8988T (cell line): ENCODE results near the gene CEP290.
"Not testable (repeated sequence)": the region's sequence is repeated elsewhere in the genome, so short reads cannot be mapped to it uniquely, and the experiment has no call there.

Experiments
- DNase-seq: peaks from one replicate; pipeline ENCODE4 v3.0.0; 2011

The CEP290 gene

DNA sequence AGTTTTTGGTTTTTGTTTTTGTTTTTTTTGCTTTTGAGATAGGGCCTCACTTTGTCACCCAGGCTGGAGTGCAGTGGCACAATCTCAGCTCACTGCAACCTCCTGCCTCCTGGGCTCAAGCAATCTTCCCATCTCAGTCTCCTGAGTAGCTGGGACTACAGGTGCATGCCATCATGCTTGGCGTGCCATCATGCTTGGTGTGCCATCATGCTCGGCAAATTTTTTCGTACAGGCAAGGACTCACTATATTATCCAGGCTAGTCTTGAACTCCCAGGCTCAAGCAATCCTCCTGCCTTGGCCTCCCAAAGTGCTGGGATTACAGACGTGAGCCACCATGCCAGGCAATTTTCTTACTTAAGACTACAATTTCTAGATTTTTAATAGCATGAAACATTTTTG, 2.2 kb downstream of the CEP290 start:
- DNase-seq = not testable (repeated sequence)

DNA sequence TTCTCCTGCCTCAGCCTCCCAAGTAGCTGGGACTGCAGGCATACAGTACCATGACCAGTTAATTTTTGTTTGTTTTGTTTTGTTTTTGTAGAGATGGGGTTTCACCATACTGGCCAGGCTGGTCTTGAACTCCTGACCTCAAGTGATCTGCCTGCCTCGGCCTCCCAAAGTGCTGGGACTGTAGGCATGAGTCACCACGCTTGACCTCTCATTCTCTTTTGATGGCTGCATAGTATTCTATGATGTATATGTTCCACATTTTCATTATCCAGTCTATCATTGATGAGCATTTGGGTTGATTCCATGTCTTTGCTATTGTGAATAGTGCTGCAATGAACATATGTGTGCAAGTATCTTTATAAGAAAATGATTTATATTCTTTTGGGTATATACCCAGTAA, 8.7 kb downstream of the CEP290 start:
- not testable (repeated sequence) for DNase-seq

DNA sequence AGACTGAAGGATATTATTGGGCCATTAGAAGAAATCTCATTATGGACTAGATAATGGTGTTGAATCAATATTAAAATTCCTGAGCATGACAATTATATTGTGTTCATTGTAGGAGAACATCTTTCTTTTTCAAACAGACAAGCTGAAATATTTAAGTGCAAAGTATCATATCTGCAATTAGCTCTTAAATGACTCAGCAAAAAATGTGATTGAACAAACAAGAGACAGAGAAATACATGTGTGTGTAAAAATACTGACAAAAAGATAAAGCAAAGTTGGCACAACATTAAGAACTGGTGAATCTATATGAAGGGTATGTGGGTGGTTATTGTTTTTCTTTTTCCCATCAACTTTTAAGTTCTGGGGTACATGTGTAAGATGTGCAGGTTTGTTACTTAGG, 9.5 kb downstream of the CEP290 start:
- no peak for DNase-seq

- no peak for DNase-seq
Measured at GRCh38 chr12:88127855-88128254, 14.0 kb downstream of the CEP290 start.

- no peak for DNase-seq
Measured at GRCh38 chr12:88127099-88127498, 14.8 kb downstream of the CEP290 start.

DNA sequence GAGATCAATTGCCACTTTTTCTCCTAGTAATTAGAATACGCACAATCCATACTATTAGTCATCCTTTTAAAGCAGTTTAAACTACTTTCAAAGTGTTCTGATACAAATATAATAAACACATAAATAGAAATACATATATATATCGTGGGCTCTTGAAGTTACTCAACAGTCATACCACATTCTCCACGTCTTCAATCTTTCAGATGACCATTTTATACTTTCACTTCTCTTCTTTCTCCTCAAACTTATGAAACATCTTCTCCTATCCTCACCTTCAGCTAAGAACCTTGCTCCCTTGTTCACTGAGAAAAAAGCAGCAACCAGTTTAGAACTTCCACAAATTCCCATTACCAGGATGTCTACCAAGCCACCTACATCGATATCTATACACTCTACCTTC, 19.2 kb downstream of the CEP290 start:
- no peak for DNase-seq

DNA sequence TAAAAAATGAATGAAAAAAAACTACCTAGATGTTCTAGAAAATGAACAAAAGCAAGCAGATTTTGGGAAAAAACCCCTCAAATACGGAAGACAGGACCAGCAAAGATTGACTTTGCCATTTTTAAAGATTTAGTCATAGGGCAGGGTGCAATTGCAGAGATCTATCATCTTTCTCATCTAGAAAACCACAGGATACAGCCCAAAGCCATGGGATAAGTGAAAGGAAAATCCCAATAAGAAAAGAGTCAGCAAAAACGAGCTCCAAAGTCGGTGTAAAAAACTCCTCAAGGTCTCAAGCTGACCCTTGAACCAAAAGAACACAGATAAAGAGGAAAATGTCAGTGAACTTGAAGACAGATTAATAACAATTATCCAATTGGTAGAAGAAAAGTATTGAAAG, 28.0 kb downstream of the CEP290 start:
- no peak for DNase-seq

DNA sequence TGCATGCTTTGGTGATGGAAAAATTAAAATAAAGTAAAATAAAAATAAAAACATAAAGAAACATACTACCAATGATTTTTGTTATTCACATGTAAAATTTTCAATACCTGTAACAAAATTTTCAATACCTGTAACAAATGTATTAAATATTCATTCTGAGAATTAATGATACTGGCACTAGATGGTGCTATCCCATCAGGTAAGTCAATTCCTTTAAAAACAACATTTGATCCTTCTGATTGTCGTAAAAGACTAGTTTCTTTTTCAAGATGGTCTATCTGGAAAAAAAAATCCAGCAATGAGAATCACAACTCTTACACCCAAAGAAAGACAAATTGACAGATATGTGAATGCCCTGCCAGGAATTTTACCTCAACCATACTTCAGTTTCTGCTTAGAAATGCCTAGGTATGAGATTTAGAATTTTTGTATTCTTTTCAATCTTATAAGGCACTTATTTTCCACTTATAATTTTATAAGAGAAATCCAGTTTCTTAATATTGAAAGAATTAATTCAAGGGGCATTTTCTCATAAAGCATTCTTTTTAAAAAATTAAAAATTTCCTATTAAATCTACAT, 30.7 kb downstream of the CEP290 start:
- DNase-seq = no peak

- no peak for DNase-seq
Measured at GRCh38 chr12:88108021-88108420, 33.9 kb downstream of the CEP290 start.

DNA sequence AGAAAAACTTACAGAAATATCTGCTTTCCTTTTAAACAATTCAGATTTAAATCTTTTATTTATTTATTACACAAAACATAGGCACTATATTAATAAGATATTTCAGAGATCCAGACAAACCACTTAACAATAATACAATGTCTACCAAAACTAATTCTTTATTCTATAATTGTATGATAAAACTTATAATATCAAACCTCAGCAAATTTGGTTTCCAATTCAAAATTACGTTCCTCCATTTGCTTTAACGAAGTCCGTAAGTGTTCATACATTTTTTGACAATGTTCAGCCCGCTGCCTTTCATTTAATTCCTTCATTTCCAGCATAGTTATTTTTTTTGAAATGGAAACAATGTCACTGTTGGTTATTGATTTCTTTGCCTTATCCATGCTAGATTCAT, 48.3 kb downstream of the CEP290 start:
- no peak for DNase-seq

GRCh38 chr12:88092771-88093170, 49.1 kb downstream of the CEP290 start:
- no peak for DNase-seq

GRCh38 chr12:88084210-88084609, 57.7 kb downstream of the CEP290 start:
- no peak for DNase-seq

DNA sequence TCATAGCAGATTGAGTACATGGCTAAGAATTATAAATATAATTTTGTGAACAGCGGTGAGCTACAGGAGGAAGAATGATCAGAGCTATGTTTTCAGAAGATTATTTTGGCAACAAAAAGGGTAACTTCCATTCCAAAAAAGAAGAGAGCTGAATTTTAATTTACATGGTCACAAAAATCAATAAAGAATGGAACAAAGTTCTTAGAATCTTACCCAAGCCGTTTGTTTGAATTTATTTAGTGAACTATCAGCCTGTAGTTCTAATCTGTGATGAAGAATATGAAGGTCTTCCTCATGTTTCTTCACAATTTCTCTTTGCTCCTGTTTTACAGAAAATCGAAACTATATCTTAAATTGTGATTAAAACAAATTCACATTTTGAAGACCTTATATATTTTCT, 58.3 kb downstream of the CEP290 start:
- no peak for DNase-seq

GRCh38 chr12:88081247-88081646, 60.6 kb downstream of the CEP290 start:
- DNase-seq = no peak

DNA sequence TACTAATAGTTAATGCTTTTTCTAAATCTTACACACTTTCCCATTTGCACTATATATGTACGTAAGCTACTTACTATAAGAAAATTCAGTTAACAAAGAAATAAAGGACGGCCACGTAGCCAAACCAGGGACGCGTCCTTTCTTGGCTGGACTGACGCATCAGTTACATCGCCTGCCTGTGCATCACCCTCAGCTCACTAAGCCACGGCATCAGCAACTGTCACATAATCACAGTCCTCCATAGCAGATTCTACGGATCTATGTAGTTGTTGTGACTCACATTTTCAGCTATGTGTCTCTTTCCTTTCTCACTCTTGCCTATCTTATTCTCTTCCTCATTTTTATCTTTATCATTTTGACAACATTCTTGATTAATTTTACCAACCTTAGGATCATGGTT, 74.6 kb downstream of the CEP290 start:
- no peak for DNase-seq

- DNase-seq = no peak
Measured at GRCh38 chr12:88063375-88063774, 78.5 kb downstream of the CEP290 start.

GRCh38 chr12:88062474-88062873, 79.4 kb downstream of the CEP290 start:
- DNase-seq = no peak

DNA sequence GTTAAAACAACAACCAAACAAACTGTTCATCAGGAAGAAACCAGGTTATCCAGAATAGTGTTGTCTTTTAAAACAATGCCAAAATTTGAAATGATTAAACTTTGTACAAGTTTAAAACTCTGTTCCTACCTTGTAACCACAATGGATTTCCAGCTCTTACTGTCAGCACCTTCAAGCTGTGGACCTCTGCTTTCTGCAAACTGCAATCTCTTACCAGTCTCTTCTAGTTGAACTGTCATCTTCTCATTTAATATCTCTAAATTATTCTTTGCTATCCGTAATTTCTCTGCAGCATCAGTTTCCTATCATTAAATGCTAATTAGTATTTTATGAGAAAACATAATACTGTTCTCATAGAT, 83.2 kb downstream of the CEP290 start:
- DNase-seq = no peak

GRCh38 chr12:88057994-88058718, 83.7 kb downstream of the CEP290 start:
- no peak for DNase-seq

GRCh38 chr12:88056571-88056970, 85.3 kb downstream of the CEP290 start:
- no peak for DNase-seq

DNA sequence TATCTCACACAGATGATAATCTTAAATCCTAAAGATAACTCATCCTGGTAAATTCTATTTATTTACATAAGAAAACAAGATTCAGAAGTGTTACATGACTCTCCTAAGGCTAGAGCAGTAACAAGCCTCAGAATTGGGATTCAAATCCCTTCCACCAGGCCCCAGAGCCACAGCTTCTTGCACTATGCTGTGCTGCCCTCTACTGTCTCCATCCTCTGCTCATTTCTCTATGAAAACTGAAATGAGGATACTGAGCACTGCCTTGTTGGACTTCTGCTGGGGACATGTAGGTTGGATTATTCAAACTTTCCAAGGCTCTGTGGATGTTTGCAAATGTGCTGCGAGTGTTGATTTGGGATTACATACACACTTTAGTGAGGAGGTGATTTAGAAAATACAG, 89.2 kb downstream of the CEP290 start:
- DNase-seq = no peak

GRCh38 chr12:88044035-88044434, 97.9 kb downstream of the CEP290 start:
- DNase-seq = no peak

DNA sequence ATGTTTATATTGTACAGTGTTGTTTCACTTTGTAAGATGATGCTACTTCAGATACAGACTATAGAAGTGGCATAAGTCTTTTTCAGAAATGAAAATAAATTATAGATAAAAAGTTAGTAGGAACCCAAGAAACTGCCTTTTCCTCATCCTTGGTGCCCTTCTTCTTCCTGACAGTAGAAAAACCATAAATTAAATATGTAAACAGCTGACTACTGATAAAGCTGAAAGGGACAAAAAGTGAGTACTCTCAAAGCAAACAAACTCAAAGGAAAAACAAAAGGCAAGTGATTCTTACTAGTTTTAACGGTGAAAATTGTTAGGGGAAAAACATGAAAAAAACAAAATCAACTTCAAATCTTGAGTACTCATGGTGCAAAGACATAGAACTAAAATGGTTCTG, 104.1 kb downstream of the CEP290 start:
- DNase-seq = no peak

- no peak for DNase-seq
Measured at GRCh38 chr12:88036353-88036965, 105.4 kb downstream of the CEP290 start.

DNA sequence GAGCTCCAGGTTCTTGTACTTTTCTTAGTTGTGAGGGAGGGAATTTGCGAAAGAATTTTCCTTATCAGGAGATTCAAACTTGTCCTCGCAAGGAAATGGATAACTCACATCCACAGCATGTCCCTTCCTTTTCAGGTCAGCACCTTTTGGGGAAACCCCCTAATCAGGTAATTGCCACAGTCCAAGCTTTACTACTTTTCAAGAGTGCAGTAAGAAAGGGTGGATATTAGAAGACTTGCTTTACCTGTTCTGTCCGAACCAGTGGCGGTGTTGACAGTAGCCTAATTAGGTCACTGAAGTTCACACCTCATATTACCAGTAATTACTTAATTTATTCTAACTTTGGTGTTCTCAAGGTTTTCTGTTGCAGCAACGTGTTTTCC, 106.0 kb downstream of the CEP290 start:
- no peak for DNase-seq
